GM21737 (cell line): ENCODE measurements around the gene SUPT20HL1.
"Not testable (repeated sequence)": the region's sequence is repeated elsewhere in the genome, so short reads cannot be mapped to it uniquely, and the experiment has no call there.

Source experiments
- ATAC-seq: cut with Tn5 transposase; IDR thresholded peaks from one replicate; pipeline ENCODE4 v1.9.1; 2021; ENCODE audit warnings: mild to moderate bottlenecking, moderate library complexity; ENCODE audit not compliant: unreplicated experiment

Gene SUPT20HL1

GRCh38 chrX:24360272-24360671 is at the start of gene SUPT20HL1:
TSS of gene SUPT20HL1 (plus strand) at chrX:24360639. CDS start at chrX:24362761, 2,122 bp downstream.
- ATAC-seq: no peak

- ATAC-seq: not testable (repeated sequence)
These were observed 49.5 kb upstream of the SUPT20HL1 start for GRCh38 chrX:24310916-24311315.

- ATAC-seq: not testable (repeated sequence)
These were observed 48.8 kb upstream of the SUPT20HL1 start for GRCh38 chrX:24311507-24312248.

GRCh38 chrX:24312249-24312607 is 48.2 kb upstream of the SUPT20HL1 start:
- not testable (repeated sequence) for ATAC-seq

- no peak for ATAC-seq
These were observed 46.3 kb upstream of the SUPT20HL1 start, which contains the start of gene SUPT20HL2 for GRCh38 chrX:24314019-24314635. TSS of gene SUPT20HL2 (minus strand) at chrX:24314069. CDS start at chrX:24313315, 754 bp downstream.

GRCh38 chrX:24316111-24316510 is 44.3 kb upstream of the SUPT20HL1 start:
- ATAC-seq: no peak

GRCh38 chrX:24317567-24317966 is 42.9 kb upstream of the SUPT20HL1 start:
- ATAC-seq: no peak

- ATAC-seq: no peak
These were observed 38.6 kb upstream of the SUPT20HL1 start for GRCh38 chrX:24321741-24322395.

GRCh38 chrX:24325231-24325630 is 35.2 kb upstream of the SUPT20HL1 start:
- no peak for ATAC-seq

- ATAC-seq: no peak
These were observed 27.6 kb upstream of the SUPT20HL1 start for GRCh38 chrX:24332878-24333277.

- ATAC-seq: no peak
These were observed 27.1 kb upstream of the SUPT20HL1 start for GRCh38 chrX:24333371-24333770.

GRCh38 chrX:24334461-24334860 is 26.0 kb upstream of the SUPT20HL1 start:
- ATAC-seq: no peak

- ATAC-seq: no peak
These were observed 24.6 kb upstream of the SUPT20HL1 start for GRCh38 chrX:24335871-24336270.

GRCh38 chrX:24339911-24340310 is 20.5 kb upstream of the SUPT20HL1 start:
- ATAC-seq: no peak

GRCh38 chrX:24340501-24340900 is 19.9 kb upstream of the SUPT20HL1 start:
- no peak for ATAC-seq

- ATAC-seq: no peak
These were observed 18.6 kb upstream of the SUPT20HL1 start for GRCh38 chrX:24341795-24342194.

- ATAC-seq: no peak
These were observed 16.7 kb upstream of the SUPT20HL1 start for GRCh38 chrX:24343719-24344118.

GRCh38 chrX:24347881-24348280 is 12.6 kb upstream of the SUPT20HL1 start:
- ATAC-seq: no peak

GRCh38 chrX:24350217-24350616 is 10.2 kb upstream of the SUPT20HL1 start:
- no peak for ATAC-seq

- ATAC-seq: no peak
These were observed 5.3 kb upstream of the SUPT20HL1 start for GRCh38 chrX:24355095-24355494.

- no peak for ATAC-seq
These were observed 3.3 kb upstream of the SUPT20HL1 start for GRCh38 chrX:24357106-24357505.
